Measurements from ENCODE around the gene OSBP2. TPM values are rescaled to one million over a fixed set of nuclear protein-coding genes. Genes with fewer than 3 reads are reported as not detected.

The OSBP2 gene
- polyA plus RNA-seq, 1 donor (not counting 4 experiments of a cell fraction or from before 2014, with no cell fraction given) = 3.0 TPM

- no peaks in the 10 kb centered on the region for H3K79me2 ChIP-seq (ENCODE audit: control insufficient read depth, insufficient read depth, low read length)
- H3K27ac ChIP-seq (ENCODE audit: control insufficient read depth, insufficient read depth, low read length) = no peak overlapping the region
- no peak for TF ChIP-seq EZH2 (IDR thresholded peaks at IDR 0.05; ENCODE audit: low read length)
- no peak for TF ChIP-seq CTCF (optimal IDR thresholded peaks at IDR 0.05 in 1 of 3, IDR thresholded peaks at IDR 0.05 in 1 of 3, conservative IDR thresholded peaks at IDR 0.05 in 1 of 3; ENCODE audit: extremely low read depth in 1 of 3, insufficient read depth in 2 of 3, low read length in 3 of 3)
- H3K27me3 ChIP-seq (ENCODE audit: control insufficient read depth, extremely low read depth, insufficient read depth, low read length) = no peaks in the 10 kb centered on the region
- no peak overlapping the region for H2AFZ ChIP-seq (ENCODE audit: control insufficient read depth, low read length)
- peaks cover 3% of the 10 kb centered on the region for H3K4me1 ChIP-seq (ENCODE audit: control insufficient read depth, extremely low read depth, insufficient read depth, low read length)
- FAIRE-seq (no peak), DNase-seq (ENCODE audit: low read depth, low spot score) (no peak)
- no peaks in the 10 kb centered on the region for H4K20me1 ChIP-seq (ENCODE audit: control insufficient read depth, extremely low read depth, insufficient read depth, low read length)
- no peak overlapping the region for H3K4me2 ChIP-seq (ENCODE audit: control insufficient read depth, extremely low read depth, insufficient read depth, low read depth, low read length)
- H3K9me1 ChIP-seq (ENCODE audit: control insufficient read depth, extremely low read depth, insufficient read depth, low read length) = no peaks in the 10 kb centered on the region
- no peak overlapping the region for H3K4me3 ChIP-seq (ENCODE audit: control insufficient read depth in 2 of 3, extremely low read depth in 1 of 3, insufficient read depth in 2 of 3, low read depth in 1 of 3, low read length in 3 of 3)
- H3K9me3 ChIP-seq (ENCODE audit: control insufficient read depth, low read depth, low read length) = no peaks in the 10 kb centered on the region
- dilution Hi-C loops (cut with MboI; ENCODE audit: extremely low pct_ligation_motif_present, low sequenced_read_pairs) = no loop called here
- H3K9ac ChIP-seq (ENCODE audit: control insufficient read depth, extremely low read depth, insufficient read depth, low read length) = no peak overlapping the region
- no peaks in the 10 kb centered on the region for H3K36me3 ChIP-seq (ENCODE audit: control insufficient read depth in 2 of 2, extremely low read depth in 1 of 2, insufficient read depth in 2 of 2, low read length in 2 of 2)
These were observed 165.0 kb downstream of the OSBP2 start for GRCh38 chr22:30859714-30860095.

- no peaks in the 10 kb centered on the region for H4K20me1 ChIP-seq (ENCODE audit: control insufficient read depth, extremely low read depth, insufficient read depth, low read length)
- no peak overlapping the region for H2AFZ ChIP-seq (ENCODE audit: control insufficient read depth, low read length)
- H3K4me2 ChIP-seq (ENCODE audit: control insufficient read depth, extremely low read depth, insufficient read depth, low read depth, low read length) = no peak overlapping the region
- peaks cover 3% of the 10 kb centered on the region for H3K4me1 ChIP-seq (ENCODE audit: control insufficient read depth, extremely low read depth, insufficient read depth, low read length)
- H3K9me1 ChIP-seq (ENCODE audit: control insufficient read depth, extremely low read depth, insufficient read depth, low read length) = no peaks in the 10 kb centered on the region
- no peaks in the 10 kb centered on the region for H3K36me3 ChIP-seq (ENCODE audit: control insufficient read depth in 2 of 2, extremely low read depth in 1 of 2, insufficient read depth in 2 of 2, low read length in 2 of 2)
- H3K4me3 ChIP-seq (ENCODE audit: control insufficient read depth in 2 of 3, extremely low read depth in 1 of 3, insufficient read depth in 2 of 3, low read depth in 1 of 3, low read length in 3 of 3) = no peak overlapping the region
- no peaks in the 10 kb centered on the region for H3K9me3 ChIP-seq (ENCODE audit: control insufficient read depth, low read depth, low read length)
- H3K9ac ChIP-seq (ENCODE audit: control insufficient read depth, extremely low read depth, insufficient read depth, low read length) = no peak overlapping the region
- no peak for TF ChIP-seq CTCF (optimal IDR thresholded peaks at IDR 0.05 in 1 of 3, IDR thresholded peaks at IDR 0.05 in 1 of 3, conservative IDR thresholded peaks at IDR 0.05 in 1 of 3; ENCODE audit: extremely low read depth in 1 of 3, insufficient read depth in 2 of 3, low read length in 3 of 3)
- no peak overlapping the region for H3K27ac ChIP-seq (ENCODE audit: control insufficient read depth, insufficient read depth, low read length)
- no peaks in the 10 kb centered on the region for H3K79me2 ChIP-seq (ENCODE audit: control insufficient read depth, insufficient read depth, low read length)
- dilution Hi-C loops (cut with MboI; ENCODE audit: extremely low pct_ligation_motif_present, low sequenced_read_pairs) = no loop called here
- H3K27me3 ChIP-seq (ENCODE audit: control insufficient read depth, extremely low read depth, insufficient read depth, low read length) = no peaks in the 10 kb centered on the region
- FAIRE-seq (no peak), DNase-seq (ENCODE audit: low read depth, low spot score) (no peak)
These were observed 165.8 kb downstream of the OSBP2 start for GRCh38 chr22:30860176-30861105.

Measured in keratinocyte (primary cell).